ENCODE results near the gene HIC2. TPM values are rescaled to one million over a fixed set of nuclear protein-coding genes. Genes with fewer than 3 reads are reported as not detected.
A peak's percentile ranks its signal among the peaks of the same experiment; 100 is the strongest.
"Not testable (repeated sequence)": the region's sequence is repeated elsewhere in the genome, so short reads cannot be mapped to it uniquely, and the experiment has no call there.

HIC2 gene
- total RNA-seq, 2 experiments from 2014 or later = 9.2 to 11.3 TPM

GRCh38 chr22:21467337-21468193 is 50.4 kb downstream of the HIC2 start, which contains the start of gene TMEM191C:
Gene TMEM191C (plus strand): TSS chr22:21467387. CDS start chr22:21467460, 73 bp downstream.
- peak within 1 kb of the TSS; percentile 52 for H3K4me3 ChIP-seq (ENCODE audit: low read depth, low read length, poor library complexity, severe bottlenecking)
- H3K79me2 ChIP-seq (ENCODE audit: insufficient read depth, low read depth, low read length); H3K9me2 ChIP-seq (ENCODE audit: insufficient read depth, low read length); POLR2A ChIA-PET; H3K36me3 ChIP-seq (ENCODE audit: insufficient read depth, low read length); H3K4me1 ChIP-seq (ENCODE audit: insufficient read depth, low read length, poor library complexity, severe bottlenecking); H3K9me3 ChIP-seq (ENCODE audit: low read length); H3K4me2 ChIP-seq (ENCODE audit: low read length); H4K20me1 ChIP-seq (ENCODE audit: insufficient read depth, low read length); BruUV-seq (replicated peaks); intact Hi-C loops (cut with micrococcal nuclease; ENCODE audit: unreplicated experiment); DNase-seq (ENCODE audit: low spot score); H2AFZ ChIP-seq (ENCODE audit: low read length); CTCF ChIA-PET (ENCODE audit: unreplicated experiment): not testable (repeated sequence)
- H3K27ac ChIP-seq (ENCODE audit: low read depth, low read length, poor library complexity, severe bottlenecking) = peak within 1 kb of the TSS; percentile 35

- CTCF ChIA-PET (ENCODE audit: unreplicated experiment) = not testable (repeated sequence)
These were observed 51.3 kb downstream of the HIC2 start for GRCh38 chr22:21468194-21469096.

GRCh38 chr22:21469097-21469994 is 52.2 kb downstream of the HIC2 start:
- H2AFZ ChIP-seq (ENCODE audit: low read length); H3K4me3 ChIP-seq (ENCODE audit: low read depth, low read length, poor library complexity, severe bottlenecking); CTCF ChIA-PET (ENCODE audit: unreplicated experiment); DNase-seq (ENCODE audit: low spot score); BruUV-seq (replicated peaks); H3K9me3 ChIP-seq (ENCODE audit: low read length); H3K79me2 ChIP-seq (ENCODE audit: insufficient read depth, low read depth, low read length); intact Hi-C loops (cut with micrococcal nuclease; ENCODE audit: unreplicated experiment); POLR2A ChIA-PET; H3K27ac ChIP-seq (ENCODE audit: low read depth, low read length, poor library complexity, severe bottlenecking); H3K4me1 ChIP-seq (ENCODE audit: insufficient read depth, low read length, poor library complexity, severe bottlenecking); H3K36me3 ChIP-seq (ENCODE audit: insufficient read depth, low read length); H3K4me2 ChIP-seq (ENCODE audit: low read length); H4K20me1 ChIP-seq (ENCODE audit: insufficient read depth, low read length); H3K9me2 ChIP-seq (ENCODE audit: insufficient read depth, low read length): not testable (repeated sequence)

More at GRCh38 chr22:21468194-21469096, 51.3 kb downstream of the HIC2 start:
- H4K20me1 ChIP-seq (ENCODE audit: insufficient read depth, low read length); H3K4me2 ChIP-seq (ENCODE audit: low read length); POLR2A ChIA-PET; H3K9me2 ChIP-seq (ENCODE audit: insufficient read depth, low read length); BruUV-seq (replicated peaks); H3K79me2 ChIP-seq (ENCODE audit: insufficient read depth, low read depth, low read length); H3K4me1 ChIP-seq (ENCODE audit: insufficient read depth, low read length, poor library complexity, severe bottlenecking); H2AFZ ChIP-seq (ENCODE audit: low read length); H3K9me3 ChIP-seq (ENCODE audit: low read length); H3K36me3 ChIP-seq (ENCODE audit: insufficient read depth, low read length); intact Hi-C loops (cut with micrococcal nuclease; ENCODE audit: unreplicated experiment): not testable (repeated sequence)
- peak overlapping the region; percentile 52 for H3K4me3 ChIP-seq (ENCODE audit: low read depth, low read length, poor library complexity, severe bottlenecking)
- DNase-seq (ENCODE audit: low spot score) = peak; percentile 92
- H3K27ac ChIP-seq (ENCODE audit: low read depth, low read length, poor library complexity, severe bottlenecking) = peak overlapping the region; percentile 35

GRCh38 chr22:21472984-21473383 is 55.8 kb downstream of the HIC2 start:
- CTCF ChIA-PET (ENCODE audit: unreplicated experiment); BruUV-seq (replicated peaks): not testable (repeated sequence)

GRCh38 chr22:21473664-21474063 is 56.5 kb downstream of the HIC2 start:
- H3K36me3 ChIP-seq (ENCODE audit: insufficient read depth, low read length); CTCF ChIA-PET (ENCODE audit: unreplicated experiment); H2AFZ ChIP-seq (ENCODE audit: low read length); H3K4me2 ChIP-seq (ENCODE audit: low read length); H3K9me3 ChIP-seq (ENCODE audit: low read length); H3K27ac ChIP-seq (ENCODE audit: low read depth, low read length, poor library complexity, severe bottlenecking); BruUV-seq (replicated peaks); H4K20me1 ChIP-seq (ENCODE audit: insufficient read depth, low read length); H3K9me2 ChIP-seq (ENCODE audit: insufficient read depth, low read length); intact Hi-C loops (cut with micrococcal nuclease; ENCODE audit: unreplicated experiment); POLR2A ChIA-PET; DNase-seq (ENCODE audit: low spot score); H3K4me3 ChIP-seq (ENCODE audit: low read depth, low read length, poor library complexity, severe bottlenecking); H3K4me1 ChIP-seq (ENCODE audit: insufficient read depth, low read length, poor library complexity, severe bottlenecking); H3K79me2 ChIP-seq (ENCODE audit: insufficient read depth, low read depth, low read length): not testable (repeated sequence)

More at GRCh38 chr22:21472984-21473383, 55.8 kb downstream of the HIC2 start:
- H3K4me3 ChIP-seq (ENCODE audit: low read depth, low read length, poor library complexity, severe bottlenecking); POLR2A ChIA-PET; H3K27ac ChIP-seq (ENCODE audit: low read depth, low read length, poor library complexity, severe bottlenecking); H3K9me2 ChIP-seq (ENCODE audit: insufficient read depth, low read length); H4K20me1 ChIP-seq (ENCODE audit: insufficient read depth, low read length); intact Hi-C loops (cut with micrococcal nuclease; ENCODE audit: unreplicated experiment); H2AFZ ChIP-seq (ENCODE audit: low read length); H3K4me1 ChIP-seq (ENCODE audit: insufficient read depth, low read length, poor library complexity, severe bottlenecking); H3K36me3 ChIP-seq (ENCODE audit: insufficient read depth, low read length); H3K9me3 ChIP-seq (ENCODE audit: low read length); DNase-seq (ENCODE audit: low spot score); H3K79me2 ChIP-seq (ENCODE audit: insufficient read depth, low read depth, low read length); H3K4me2 ChIP-seq (ENCODE audit: low read length): not testable (repeated sequence)

GRCh38 chr22:21484039-21484438 is 66.9 kb downstream of the HIC2 start:
- H3K4me1 ChIP-seq (ENCODE audit: insufficient read depth, low read length, poor library complexity, severe bottlenecking); H3K4me3 ChIP-seq (ENCODE audit: low read depth, low read length, poor library complexity, severe bottlenecking); H3K9me2 ChIP-seq (ENCODE audit: insufficient read depth, low read length); H3K4me2 ChIP-seq (ENCODE audit: low read length); DNase-seq (ENCODE audit: low spot score); POLR2A ChIA-PET; H3K27ac ChIP-seq (ENCODE audit: low read depth, low read length, poor library complexity, severe bottlenecking); BruUV-seq (replicated peaks); H3K36me3 ChIP-seq (ENCODE audit: insufficient read depth, low read length); H2AFZ ChIP-seq (ENCODE audit: low read length); H3K9me3 ChIP-seq (ENCODE audit: low read length); CTCF ChIA-PET (ENCODE audit: unreplicated experiment); H3K79me2 ChIP-seq (ENCODE audit: insufficient read depth, low read depth, low read length); intact Hi-C loops (cut with micrococcal nuclease; ENCODE audit: unreplicated experiment); H4K20me1 ChIP-seq (ENCODE audit: insufficient read depth, low read length): not testable (repeated sequence)

Data from OCI-LY7 (cell line).